Neutrophil (primary cell): Measurements from ENCODE around the gene TESMIN.
A peak's percentile ranks its signal among the peaks of the same experiment; 100 is the strongest.

Source experiments
- H3K27ac ChIP-seq: fragments of 200-600 bp; sonication (generic); 2 replicates; pipeline ENCODE4 v1.5.1; 2016; ENCODE audit warnings: mild to moderate bottlenecking, moderate library complexity
- H3K27me3 ChIP-seq: fragments of 200-600 bp; sonication (generic); 2 replicates; pipeline ENCODE4 v1.6.0; 2016; ENCODE audit warnings: mild to moderate bottlenecking
- H3K36me3 ChIP-seq: fragments of 200-600 bp; sonication (generic); 2 replicates; pipeline ENCODE4 v1.5.1; 2017
- H3K4me1 ChIP-seq, 2 experiments: fragments of 200-600 bp in 1 of 2; sonication (generic) in 1 of 2; 1 replicate in 1 of 2; 2 replicates in 1 of 2; pipeline versions ENCODE4 v1.5.1 to v1.6.1; 2013 to 2016; ENCODE audit warnings: low read depth in 1 of 2, low read length in 1 of 2, mild to moderate bottlenecking in 1 of 2, moderate library complexity in 1 of 2; ENCODE audit not compliant: control insufficient read depth in 1 of 2, insufficient read depth in 1 of 2
- H3K4me3 ChIP-seq, 2 experiments: fragments of 200-600 bp in 1 of 2; sonication (generic) in 1 of 2; 1 replicate in 1 of 2; 2 replicates in 1 of 2; pipeline ENCODE4 v1.5.1; 2013 to 2016; ENCODE audit warnings: low read depth in 1 of 2, low read length in 1 of 2, mild to moderate bottlenecking in 1 of 2, moderate library complexity in 1 of 2
- H3K9me3 ChIP-seq: fragments of 200-600 bp; sonication (generic); 2 replicates; pipeline ENCODE4 v1.5.1; 2016
- TF ChIP-seq, protein P1 (sequence below): fragments of 200-600 bp; sonication (generic); IDR thresholded peaks from 2 replicates; pipeline ENCODE4 v1.5.1; 2016; ENCODE audit warnings: antibody characterized with exemption

TESMIN gene

DNA sequence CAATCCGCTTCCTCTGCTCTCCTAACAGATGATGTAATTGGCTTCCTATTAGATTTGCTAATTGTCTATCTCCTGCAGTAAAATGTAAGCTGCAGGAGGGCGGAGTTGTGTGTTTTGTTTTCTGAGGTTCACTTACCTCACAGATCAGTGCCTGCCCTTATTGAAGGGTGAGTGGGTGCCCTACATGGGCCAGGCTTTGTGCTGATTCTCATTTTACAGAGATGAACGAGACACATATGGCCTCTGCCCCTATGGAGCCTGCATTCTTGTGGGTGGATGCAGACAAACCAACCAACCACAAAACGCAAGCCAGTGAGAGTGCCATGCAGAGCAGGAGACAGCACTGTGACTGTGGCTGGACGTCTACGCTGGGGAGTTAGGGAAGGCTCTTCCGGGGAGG, 9.9 kb downstream of the TESMIN start:
- Histone ChIP-seq H3K36me3 (peaks cover 43% of the 10 kb centered on the region), H3K9me3 (no peaks in the 10 kb centered on the region), H3K27me3 (no peaks in the 10 kb centered on the region), H3K27ac (peak overlapping the region; percentile 26), H3K4me3 (no peak overlapping the region), H3K4me1 (peaks cover 21 to 23% of the 10 kb centered on the region in 2 experiments)
- TF ChIP-seq, protein P1, sequence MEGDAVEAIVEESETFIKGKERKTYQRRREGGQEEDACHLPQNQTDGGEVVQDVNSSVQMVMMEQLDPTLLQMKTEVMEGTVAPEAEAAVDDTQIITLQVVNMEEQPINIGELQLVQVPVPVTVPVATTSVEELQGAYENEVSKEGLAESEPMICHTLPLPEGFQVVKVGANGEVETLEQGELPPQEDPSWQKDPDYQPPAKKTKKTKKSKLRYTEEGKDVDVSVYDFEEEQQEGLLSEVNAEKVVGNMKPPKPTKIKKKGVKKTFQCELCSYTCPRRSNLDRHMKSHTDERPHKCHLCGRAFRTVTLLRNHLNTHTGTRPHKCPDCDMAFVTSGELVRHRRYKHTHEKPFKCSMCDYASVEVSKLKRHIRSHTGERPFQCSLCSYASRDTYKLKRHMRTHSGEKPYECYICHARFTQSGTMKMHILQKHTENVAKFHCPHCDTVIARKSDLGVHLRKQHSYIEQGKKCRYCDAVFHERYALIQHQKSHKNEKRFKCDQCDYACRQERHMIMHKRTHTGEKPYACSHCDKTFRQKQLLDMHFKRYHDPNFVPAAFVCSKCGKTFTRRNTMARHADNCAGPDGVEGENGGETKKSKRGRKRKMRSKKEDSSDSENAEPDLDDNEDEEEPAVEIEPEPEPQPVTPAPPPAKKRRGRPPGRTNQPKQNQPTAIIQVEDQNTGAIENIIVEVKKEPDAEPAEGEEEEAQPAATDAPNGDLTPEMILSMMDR = no peak

DNA sequence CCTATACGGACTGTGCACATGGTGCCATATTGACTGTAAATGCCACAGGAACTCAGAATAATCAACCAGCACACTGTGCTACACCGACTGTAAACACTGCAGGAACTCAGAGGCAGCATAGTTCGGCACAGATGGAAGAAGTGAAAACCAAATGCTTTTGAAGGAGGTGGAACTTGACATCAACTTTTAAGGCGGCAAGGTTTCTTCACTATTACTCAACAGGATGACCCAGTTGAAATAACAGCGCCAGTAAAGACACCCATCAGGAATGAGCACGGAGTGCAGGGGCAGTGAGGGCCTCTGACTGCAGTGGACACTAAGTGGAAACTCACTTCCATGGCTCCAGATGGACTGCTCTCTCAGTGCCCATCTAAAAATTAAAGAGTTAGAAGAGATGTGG, 15.7 kb downstream of the TESMIN start:
- Histone ChIP-seq H3K4me1 (peaks cover 38 to 41% of the 10 kb centered on the region in 2 experiments), H3K4me3 (peak overlapping the region; percentile 15 to 36), H3K9me3 (no peaks in the 10 kb centered on the region), H3K27ac (peak overlapping the region; percentile 80), H3K27me3 (no peaks in the 10 kb centered on the region), H3K36me3 (peaks cover 13% of the 10 kb centered on the region)
- TF ChIP-seq, protein P1 = no peak

DNA sequence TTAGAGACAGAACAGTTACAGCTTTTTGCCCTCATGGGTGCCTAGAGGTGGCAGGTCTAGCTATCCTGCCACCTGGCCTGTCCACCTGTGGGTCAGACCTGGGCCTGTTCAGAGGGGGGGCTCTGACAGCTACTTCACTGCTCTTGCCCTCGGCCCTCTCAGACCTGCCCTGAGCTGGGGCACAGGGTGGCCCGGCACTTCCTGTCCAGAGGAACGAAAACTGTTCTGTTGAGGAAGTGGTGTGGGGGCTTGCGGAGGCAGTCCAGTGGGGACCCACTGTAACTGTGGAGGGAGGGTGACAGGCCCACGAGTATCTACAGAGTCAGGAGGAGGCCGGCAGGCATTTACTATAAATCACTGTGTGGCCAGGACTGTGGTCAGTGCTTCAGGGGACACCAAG, 16.2 kb downstream of the TESMIN start:
- Histone ChIP-seq H3K9me3 (no peaks in the 10 kb centered on the region), H3K27me3 (no peaks in the 10 kb centered on the region), H3K36me3 (peaks cover 13% of the 10 kb centered on the region), H3K4me1 (peaks cover 38 to 43% of the 10 kb centered on the region in 2 experiments), H3K27ac (peak overlapping the region; percentile 80), H3K4me3 (peak overlapping the region; percentile 15 to 36)
- TF ChIP-seq, protein P1 = no peak

DNA sequence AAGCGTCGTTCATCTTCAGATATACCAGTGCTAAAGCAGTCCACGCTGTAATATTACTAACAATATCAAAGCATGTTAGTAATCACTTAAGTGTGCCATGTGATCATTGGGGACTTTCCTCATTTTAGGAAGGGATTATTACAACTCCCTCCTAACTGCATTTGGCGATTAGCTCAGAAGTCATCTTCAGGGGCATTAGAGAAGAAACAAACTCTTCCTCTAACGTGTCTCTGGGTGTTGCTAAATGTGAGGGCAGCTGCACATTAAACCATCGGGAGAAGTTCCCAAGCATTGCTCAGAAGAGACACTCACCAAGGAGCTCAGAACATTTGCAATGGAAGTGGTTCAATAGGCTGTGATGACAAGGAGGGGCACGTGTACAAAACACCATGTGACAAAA, 17.2 kb downstream of the TESMIN start:
- Histone ChIP-seq H3K36me3 (peaks cover 13% of the 10 kb centered on the region), H3K27ac (peak overlapping the region; percentile 80), H3K4me1 (peaks cover 38 to 43% of the 10 kb centered on the region in 2 experiments), H3K4me3 (no peak overlapping the region), H3K27me3 (no peaks in the 10 kb centered on the region), H3K9me3 (no peaks in the 10 kb centered on the region)
- TF ChIP-seq, protein P1 = no peak

DNA sequence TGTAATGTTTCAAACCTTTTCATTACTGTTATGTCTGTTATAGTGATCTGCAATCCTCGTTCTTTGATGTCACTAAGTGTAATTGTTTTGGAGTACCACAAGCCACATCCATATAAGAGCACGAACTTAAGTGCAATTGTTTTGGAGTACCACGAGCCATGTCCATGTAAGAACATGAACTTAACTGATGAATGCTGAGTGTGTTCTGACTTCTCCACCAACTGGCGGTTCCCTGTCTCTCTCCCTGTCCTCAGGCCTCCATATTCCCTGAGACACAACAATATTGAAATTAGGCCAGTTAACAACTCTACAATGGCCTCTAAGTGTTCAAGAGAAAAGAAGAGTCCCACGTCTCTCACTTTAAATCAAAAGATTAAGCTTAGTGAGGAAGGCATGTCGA, 23.5 kb downstream of the TESMIN start:
- no peaks in the 10 kb centered on the region for H3K36me3 ChIP-seq
- peaks cover 11 to 15% of the 10 kb centered on the region in 2 experiments for H3K4me1 ChIP-seq
- TF ChIP-seq, protein P1 = no peak
- H3K27ac ChIP-seq = no peak overlapping the region
- H3K9me3 ChIP-seq = no peaks in the 10 kb centered on the region
- H3K27me3 ChIP-seq = no peaks in the 10 kb centered on the region
- H3K4me3 ChIP-seq = no peak overlapping the region

DNA sequence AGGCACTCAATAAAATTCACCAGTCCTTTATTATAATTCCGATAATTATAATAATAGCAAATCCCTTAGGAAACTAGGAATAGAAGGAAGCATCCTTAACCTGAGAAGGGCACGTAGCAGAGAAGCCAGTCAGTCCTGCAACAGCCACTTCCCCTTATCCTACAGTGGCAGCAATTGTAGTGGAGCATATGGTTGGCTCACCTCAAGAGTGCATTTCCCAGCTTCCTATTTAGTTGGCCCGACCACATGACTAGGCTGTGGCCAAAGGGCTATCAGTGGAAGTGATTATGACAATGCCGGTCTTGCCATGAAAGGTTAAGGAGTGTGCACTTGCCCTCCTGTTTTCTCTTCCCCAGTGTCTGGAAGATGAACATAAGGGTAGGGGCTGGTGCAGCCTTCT, 27.0 kb downstream of the TESMIN start:
- H3K27me3 ChIP-seq = no peaks in the 10 kb centered on the region
- peak overlapping the region; percentile 34 for H3K27ac ChIP-seq
- H3K4me1 ChIP-seq = peaks cover 8 to 9% of the 10 kb centered on the region in 2 experiments
- no peak overlapping the region for H3K4me3 ChIP-seq
- no peaks in the 10 kb centered on the region for H3K9me3 ChIP-seq
- no peaks in the 10 kb centered on the region for H3K36me3 ChIP-seq
- TF ChIP-seq, protein P1 = no peak
